Mucosa of stomach (tissue), 1 donor: ENCODE data around the gene ABCA2.

Experiments
- H3K27me3 ChIP-seq: one replicate; pipeline ENCODE4 v1.7.0; 2013; ENCODE audit warnings: mild to moderate bottlenecking, low read length; ENCODE audit not compliant: control insufficient read depth, insufficient read depth
- H3K36me3 ChIP-seq: one replicate; pipeline ENCODE4 v1.7.0; 2013; ENCODE audit warnings: low read length; ENCODE audit not compliant: control insufficient read depth, insufficient read depth
- H3K4me1 ChIP-seq: one replicate; pipeline ENCODE4 v1.7.0; 2013; ENCODE audit warnings: mild to moderate bottlenecking, low read length; ENCODE audit not compliant: control insufficient read depth, insufficient read depth
- H3K4me3 ChIP-seq: one replicate; pipeline ENCODE4 v1.7.0; 2013; ENCODE audit warnings: low read length
- H3K9ac ChIP-seq: one replicate; pipeline ENCODE4 v1.7.0; 2013; ENCODE audit warnings: mild to moderate bottlenecking, low read length, moderate library complexity
- H3K9me3 ChIP-seq: one replicate; pipeline ENCODE4 v1.7.0; 2013; ENCODE audit warnings: mild to moderate bottlenecking, low read length, moderate library complexity; ENCODE audit not compliant: control insufficient read depth
- donor health status: Pancreatic carcinoma.

Gene ABCA2

GRCh38 chr9:137029058-137029936 is 1.3 kb upstream of the ABCA2 start:
- Histone ChIP-seq H3K4me3 (peak overlapping the region; percentile 15), H3K4me1 (peaks cover 48% of the 10 kb centered on the region), H3K9ac (peak overlapping the region; percentile 64), H3K9me3 (no peaks in the 10 kb centered on the region), H3K27me3 (no peaks in the 10 kb centered on the region), H3K36me3 (no peaks in the 10 kb centered on the region)

DNA sequence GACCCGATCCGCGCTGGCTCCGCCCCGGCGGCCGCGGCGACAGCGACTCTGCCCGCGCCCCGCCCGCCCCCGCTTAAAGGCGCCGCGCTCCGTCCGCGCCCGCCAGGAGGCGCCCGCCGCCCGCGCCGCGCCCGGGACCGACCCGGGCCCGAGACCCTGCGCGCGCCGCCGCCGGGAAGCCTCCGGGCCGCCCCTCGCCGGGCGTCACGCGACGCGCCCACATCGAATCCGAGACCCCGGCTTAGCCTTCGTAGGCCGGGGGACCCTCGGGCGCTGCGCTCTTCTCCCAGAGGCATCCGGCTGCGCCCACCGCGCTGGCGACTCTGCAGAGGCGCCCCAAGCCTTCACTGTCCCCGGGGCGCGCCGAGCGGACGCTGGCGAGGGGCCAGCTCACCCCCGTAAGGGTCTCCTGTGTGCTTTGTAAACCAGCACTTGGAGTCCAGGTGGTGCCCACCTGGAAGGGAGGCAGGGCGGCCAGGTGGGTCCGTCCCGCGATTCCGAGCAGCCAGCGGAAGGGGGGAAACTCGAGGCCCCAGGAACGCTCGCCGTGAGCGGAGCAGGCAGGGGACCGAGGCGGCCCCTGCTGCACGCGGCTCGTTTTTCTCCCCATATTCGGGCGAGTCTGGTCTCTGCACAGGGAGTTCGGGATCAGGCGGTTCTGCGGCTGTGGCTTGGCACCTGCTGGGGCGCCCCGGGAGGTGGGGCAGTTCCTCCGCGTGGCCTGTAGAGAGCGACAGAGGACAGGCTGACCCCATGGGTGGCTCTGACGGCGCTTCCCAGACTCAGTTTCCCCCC is 423 bp upstream of the ABCA2 start:
- H3K9me3 ChIP-seq = no peaks in the 10 kb centered on the region
- peaks cover 48% of the 10 kb centered on the region for H3K4me1 ChIP-seq
- H3K36me3 ChIP-seq = no peaks in the 10 kb centered on the region
- H3K4me3 ChIP-seq = peak overlapping the region; percentile 46
- peak overlapping the region; percentile 64 for H3K9ac ChIP-seq
- no peaks in the 10 kb centered on the region for H3K27me3 ChIP-seq

DNA sequence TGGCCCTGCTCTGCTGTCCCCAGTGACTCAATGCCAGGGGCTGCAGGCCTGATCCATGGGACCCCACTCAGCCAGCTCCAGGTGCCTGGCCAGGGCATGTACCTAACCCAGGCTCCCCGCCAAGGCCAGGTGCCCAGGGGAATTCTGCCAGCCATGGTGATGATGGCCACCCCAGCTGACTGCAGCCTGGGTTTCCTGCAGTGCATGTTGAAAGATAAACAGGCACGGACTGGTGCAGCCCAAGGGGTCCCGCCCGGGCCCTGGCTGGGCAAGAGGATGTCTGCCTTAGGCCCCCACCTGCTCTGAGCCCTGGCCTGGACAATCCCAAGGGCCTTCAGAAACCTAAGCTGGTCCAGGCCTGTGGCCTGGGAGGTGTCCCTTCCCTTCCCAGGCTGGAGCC is 1.2 kb downstream of the ABCA2 start:
- Histone ChIP-seq H3K9ac (no peak overlapping the region), H3K36me3 (no peaks in the 10 kb centered on the region), H3K4me3 (no peak overlapping the region)

DNA sequence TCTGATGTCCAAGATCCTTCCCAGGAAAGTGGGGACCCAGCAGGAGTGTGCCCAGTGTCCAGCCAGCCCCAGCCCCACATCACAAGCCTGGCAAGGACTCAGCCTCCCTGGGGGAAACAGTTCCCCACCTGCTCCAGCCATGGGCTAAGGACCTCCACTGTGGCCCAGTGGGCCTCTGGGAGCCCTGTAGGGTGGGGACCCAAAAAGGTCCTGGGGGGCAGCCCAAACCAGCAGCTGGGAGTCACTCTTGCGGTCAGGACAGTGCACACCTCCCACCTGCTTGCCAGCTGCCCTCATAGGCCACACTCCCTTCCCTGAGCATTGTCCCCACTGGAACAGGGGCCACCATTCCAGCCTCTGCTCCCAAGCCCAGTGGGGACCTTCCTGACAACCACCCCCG is 1.7 kb downstream of the ABCA2 start:
- Histone ChIP-seq H3K4me3 (no peak overlapping the region), H3K9me3 (no peaks in the 10 kb centered on the region), H3K4me1 (peaks cover 58% of the 10 kb centered on the region), H3K36me3 (no peaks in the 10 kb centered on the region), H3K9ac (no peak overlapping the region), H3K27me3 (no peaks in the 10 kb centered on the region)

More for the DNA sequence above, 1.2 kb downstream of the ABCA2 start:
- H3K4me1 ChIP-seq = peaks cover 58% of the 10 kb centered on the region
- no peaks in the 10 kb centered on the region for H3K9me3 ChIP-seq
- no peaks in the 10 kb centered on the region for H3K27me3 ChIP-seq

- no peaks in the 10 kb centered on the region for H3K27me3 ChIP-seq
- peaks cover 58% of the 10 kb centered on the region for H3K4me1 ChIP-seq
- H3K9ac ChIP-seq = no peak overlapping the region
- no peaks in the 10 kb centered on the region for H3K36me3 ChIP-seq
- no peaks in the 10 kb centered on the region for H3K9me3 ChIP-seq
- H3K4me3 ChIP-seq = no peak overlapping the region
Measured at GRCh38 chr9:137025517-137025966, 2.5 kb downstream of the ABCA2 start.

GRCh38 chr9:137023583-137023991 is 4.5 kb downstream of the ABCA2 start:
- Histone ChIP-seq H3K9ac (no peak overlapping the region), H3K4me3 (no peak overlapping the region)

DNA sequence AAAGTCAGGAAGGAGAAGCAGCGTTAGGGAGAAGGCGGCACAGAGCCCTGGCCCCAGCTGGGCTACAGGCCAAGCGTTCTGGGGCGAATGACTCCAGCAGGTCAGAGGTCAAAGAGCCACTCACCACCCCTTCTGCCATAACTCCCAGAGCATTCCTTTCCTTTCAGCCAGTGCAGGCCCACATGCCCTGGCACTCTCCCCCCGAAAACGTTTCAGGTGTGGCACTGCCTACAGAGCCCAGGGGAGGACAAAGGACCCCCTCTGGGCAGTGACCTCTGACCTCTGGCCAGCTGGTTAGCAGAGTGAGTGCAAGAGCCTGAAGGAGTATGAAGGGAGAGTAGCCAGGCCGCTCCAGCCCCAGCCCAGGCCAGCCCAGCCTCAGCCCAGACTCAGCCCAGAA is 4.9 kb downstream of the ABCA2 start:
- Histone ChIP-seq H3K4me1 (peaks cover 45% of the 10 kb centered on the region), H3K9me3 (no peaks in the 10 kb centered on the region), H3K27me3 (no peaks in the 10 kb centered on the region), H3K36me3 (no peaks in the 10 kb centered on the region), H3K9ac (no peak overlapping the region), H3K4me3 (no peak overlapping the region)

More at GRCh38 chr9:137023583-137023991, 4.5 kb downstream of the ABCA2 start:
- H3K9me3 ChIP-seq = no peaks in the 10 kb centered on the region
- peaks cover 48% of the 10 kb centered on the region for H3K4me1 ChIP-seq
- no peaks in the 10 kb centered on the region for H3K27me3 ChIP-seq
- no peaks in the 10 kb centered on the region for H3K36me3 ChIP-seq

DNA sequence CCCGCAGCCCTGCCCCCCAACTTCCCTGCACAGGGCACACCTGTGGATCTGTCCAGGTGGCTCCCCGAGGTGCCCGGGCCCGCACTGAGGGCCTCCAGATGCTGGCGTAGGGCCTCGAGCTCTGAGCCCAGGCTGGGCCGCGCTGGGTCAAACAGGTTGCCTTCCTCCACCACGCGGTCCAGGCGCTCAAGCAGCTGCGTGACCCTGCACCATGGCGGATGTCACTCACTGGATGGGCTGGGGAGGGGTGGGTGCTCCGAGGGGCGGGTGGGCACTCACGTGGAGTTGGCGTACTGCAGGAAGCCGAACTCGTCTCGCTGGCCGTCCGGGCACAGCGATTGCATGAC is 5.4 kb downstream of the ABCA2 start:
- Histone ChIP-seq H3K36me3 (no peaks in the 10 kb centered on the region), H3K4me1 (peaks cover 45% of the 10 kb centered on the region), H3K27me3 (no peaks in the 10 kb centered on the region), H3K9ac (no peak overlapping the region), H3K9me3 (no peaks in the 10 kb centered on the region), H3K4me3 (no peak overlapping the region)

GRCh38 chr9:137021979-137022661 is 5.9 kb downstream of the ABCA2 start:
- no peak overlapping the region for H3K4me3 ChIP-seq
- H3K27me3 ChIP-seq = no peaks in the 10 kb centered on the region
- no peak overlapping the region for H3K9ac ChIP-seq
- H3K36me3 ChIP-seq = no peaks in the 10 kb centered on the region
- peaks cover 41% of the 10 kb centered on the region for H3K4me1 ChIP-seq
- no peaks in the 10 kb centered on the region for H3K9me3 ChIP-seq

GRCh38 chr9:137021568-137021978 is 6.5 kb downstream of the ABCA2 start:
- Histone ChIP-seq H3K4me3 (no peak overlapping the region), H3K9me3 (no peaks in the 10 kb centered on the region), H3K36me3 (no peaks in the 10 kb centered on the region), H3K27me3 (no peaks in the 10 kb centered on the region), H3K4me1 (peaks cover 35% of the 10 kb centered on the region), H3K9ac (no peak overlapping the region)

DNA sequence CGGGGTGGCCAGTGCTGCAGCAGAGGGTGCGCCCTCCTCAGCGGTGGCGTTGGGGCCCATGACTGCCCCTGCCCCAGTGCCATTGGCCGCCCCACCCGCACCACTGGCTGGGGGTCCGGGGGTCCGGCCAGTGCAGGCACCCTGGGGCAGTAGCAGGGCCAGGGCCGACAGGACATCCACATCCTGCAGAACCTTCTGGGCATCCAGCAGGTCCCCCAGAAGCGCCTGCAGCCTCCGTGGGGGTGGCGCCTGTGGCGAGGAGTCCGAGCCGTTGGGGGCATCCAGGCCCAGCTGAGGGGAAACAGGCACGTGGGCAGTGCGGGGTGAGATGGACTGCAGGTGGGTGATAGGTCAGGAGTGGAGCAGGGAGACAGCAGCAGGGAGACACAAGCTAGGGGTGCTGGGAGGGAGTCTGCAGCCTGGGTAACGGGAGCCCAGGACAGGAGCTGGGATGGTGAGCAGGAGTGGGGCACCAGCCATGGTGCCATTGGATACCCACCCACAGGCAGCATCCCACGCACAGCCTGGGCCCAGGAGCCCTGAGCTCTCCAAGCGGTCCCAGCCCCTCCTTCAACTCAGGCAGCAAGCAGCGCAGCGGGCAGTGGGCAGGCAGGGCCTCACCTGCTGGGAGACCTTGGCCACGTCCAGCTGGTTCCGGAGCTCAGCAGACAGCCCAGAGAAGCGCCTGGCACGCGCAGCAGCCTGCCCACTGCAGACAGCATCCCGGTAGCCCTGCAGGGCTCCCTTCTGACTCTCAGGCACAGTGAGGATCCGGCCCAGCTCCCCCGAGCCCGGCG is 7.1 kb downstream of the ABCA2 start:
- H3K4me1 ChIP-seq = peaks cover 30% of the 10 kb centered on the region
- H3K9ac ChIP-seq = no peak overlapping the region
- no peaks in the 10 kb centered on the region for H3K27me3 ChIP-seq
- no peak overlapping the region for H3K4me3 ChIP-seq
- no peaks in the 10 kb centered on the region for H3K36me3 ChIP-seq
- no peaks in the 10 kb centered on the region for H3K9me3 ChIP-seq
